VCaP (cell line): Measurements from ENCODE around the gene TENT4A.
"Not testable (repeated sequence)": the region's sequence is repeated elsewhere in the genome, so short reads cannot be mapped to it uniquely, and the experiment has no call there.

ENCODE experiments used
- H3K27ac ChIP-seq: fragments of 450-650 bp; 2 replicates; pipeline ENCODE4 v1.5.1; 2017
- TF ChIP-seq, protein P1 (sequence below): fragments of 450-650 bp; conservative IDR thresholded peaks from 2 replicates; pipeline ENCODE4 v1.5.1; 2017; ENCODE audit warnings: mild to moderate bottlenecking, moderate library complexity

The TENT4A gene

DNA sequence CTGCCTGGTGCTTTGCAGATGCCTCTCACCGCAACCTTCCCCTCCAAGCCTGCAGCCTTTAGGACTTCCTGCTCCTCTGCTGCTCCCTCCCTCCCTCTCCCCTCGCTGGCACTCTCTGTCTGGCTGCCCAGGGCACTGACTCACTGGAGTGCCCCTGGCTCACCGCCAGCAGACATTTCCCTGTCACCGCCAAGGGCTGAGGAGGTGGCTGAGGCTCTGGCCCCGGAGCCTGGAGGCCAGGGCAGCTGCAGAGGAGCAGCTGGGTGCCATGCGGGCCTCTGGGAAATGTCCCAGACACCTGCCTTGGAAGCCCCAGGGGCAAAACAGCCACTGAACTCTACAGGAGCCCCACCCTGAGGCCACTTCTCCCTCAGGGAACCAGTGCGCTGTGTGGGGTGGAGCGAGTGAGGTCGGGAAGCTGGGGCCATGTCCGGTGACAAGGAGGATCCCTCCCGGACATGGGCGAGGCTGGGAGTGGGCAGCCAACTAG, 53.4 kb downstream of the TENT4A start:
- TF ChIP-seq, protein P1, sequence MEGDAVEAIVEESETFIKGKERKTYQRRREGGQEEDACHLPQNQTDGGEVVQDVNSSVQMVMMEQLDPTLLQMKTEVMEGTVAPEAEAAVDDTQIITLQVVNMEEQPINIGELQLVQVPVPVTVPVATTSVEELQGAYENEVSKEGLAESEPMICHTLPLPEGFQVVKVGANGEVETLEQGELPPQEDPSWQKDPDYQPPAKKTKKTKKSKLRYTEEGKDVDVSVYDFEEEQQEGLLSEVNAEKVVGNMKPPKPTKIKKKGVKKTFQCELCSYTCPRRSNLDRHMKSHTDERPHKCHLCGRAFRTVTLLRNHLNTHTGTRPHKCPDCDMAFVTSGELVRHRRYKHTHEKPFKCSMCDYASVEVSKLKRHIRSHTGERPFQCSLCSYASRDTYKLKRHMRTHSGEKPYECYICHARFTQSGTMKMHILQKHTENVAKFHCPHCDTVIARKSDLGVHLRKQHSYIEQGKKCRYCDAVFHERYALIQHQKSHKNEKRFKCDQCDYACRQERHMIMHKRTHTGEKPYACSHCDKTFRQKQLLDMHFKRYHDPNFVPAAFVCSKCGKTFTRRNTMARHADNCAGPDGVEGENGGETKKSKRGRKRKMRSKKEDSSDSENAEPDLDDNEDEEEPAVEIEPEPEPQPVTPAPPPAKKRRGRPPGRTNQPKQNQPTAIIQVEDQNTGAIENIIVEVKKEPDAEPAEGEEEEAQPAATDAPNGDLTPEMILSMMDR: no peak
- peak overlapping the region; percentile 82 for H3K27ac ChIP-seq

DNA sequence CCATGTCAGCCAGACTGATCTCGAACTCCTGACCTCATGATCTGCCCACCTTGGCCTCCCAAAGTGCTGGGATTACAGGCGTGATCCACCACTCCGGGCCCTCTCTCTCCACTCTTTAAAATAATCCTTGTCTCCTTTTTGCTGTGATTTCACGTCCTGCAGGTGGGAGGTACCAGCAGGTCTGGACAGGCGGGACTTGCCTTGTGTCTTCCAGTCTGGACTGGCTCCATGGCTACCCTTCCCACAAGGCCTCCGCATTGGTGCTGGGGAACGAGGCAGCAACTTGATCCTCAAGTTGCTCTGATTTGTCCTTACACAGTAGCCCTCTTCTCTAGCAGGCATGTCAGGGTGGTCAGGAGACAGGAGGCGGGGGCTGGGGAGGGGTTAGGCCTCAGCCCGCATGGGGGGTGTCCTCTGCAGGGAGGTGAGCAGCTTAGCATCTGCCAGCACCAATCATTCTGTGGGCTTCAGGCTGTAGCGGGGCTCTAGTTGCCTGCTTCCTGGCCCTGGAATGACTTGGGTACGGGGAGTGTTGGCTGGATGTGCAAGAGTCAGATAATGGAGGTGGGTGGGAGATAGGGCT, 54.3 kb downstream of the TENT4A start:
- TF ChIP-seq, protein P1: no peak
- H3K27ac ChIP-seq: peak overlapping the region; percentile 82

DNA sequence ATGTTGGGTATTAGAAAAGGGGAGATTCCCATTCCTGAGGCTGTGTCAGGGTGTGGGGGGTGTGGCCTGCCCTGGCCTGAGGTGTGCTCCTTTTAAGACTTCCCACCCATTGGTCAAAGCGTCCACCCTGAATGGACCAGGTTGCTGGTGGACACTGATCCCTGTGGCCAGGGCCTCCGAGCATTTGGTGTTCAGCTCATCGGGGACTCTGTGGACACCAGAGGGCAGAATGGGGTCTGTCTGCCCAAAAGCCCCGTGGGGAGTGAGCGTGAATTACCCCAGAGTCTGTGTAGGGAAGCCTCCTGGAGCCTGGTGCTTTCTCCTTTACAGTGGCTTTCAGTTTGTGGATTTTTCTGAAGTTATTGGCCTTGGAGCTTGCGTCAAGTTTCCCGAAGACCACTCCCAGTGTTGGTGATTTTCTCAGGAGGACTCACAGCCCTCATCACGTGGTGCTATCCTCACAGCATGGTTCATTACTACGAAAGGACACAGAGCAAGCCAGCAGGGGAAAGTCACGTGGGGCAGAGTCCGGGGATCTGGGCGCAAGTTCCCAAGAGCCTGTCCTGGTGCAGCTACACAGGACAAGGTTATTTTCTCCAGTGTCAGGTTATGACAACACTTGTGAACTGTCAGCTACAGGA, 55.5 kb downstream of the TENT4A start:
- H3K27ac ChIP-seq: no peak overlapping the region
- TF ChIP-seq, protein P1: no peak

DNA sequence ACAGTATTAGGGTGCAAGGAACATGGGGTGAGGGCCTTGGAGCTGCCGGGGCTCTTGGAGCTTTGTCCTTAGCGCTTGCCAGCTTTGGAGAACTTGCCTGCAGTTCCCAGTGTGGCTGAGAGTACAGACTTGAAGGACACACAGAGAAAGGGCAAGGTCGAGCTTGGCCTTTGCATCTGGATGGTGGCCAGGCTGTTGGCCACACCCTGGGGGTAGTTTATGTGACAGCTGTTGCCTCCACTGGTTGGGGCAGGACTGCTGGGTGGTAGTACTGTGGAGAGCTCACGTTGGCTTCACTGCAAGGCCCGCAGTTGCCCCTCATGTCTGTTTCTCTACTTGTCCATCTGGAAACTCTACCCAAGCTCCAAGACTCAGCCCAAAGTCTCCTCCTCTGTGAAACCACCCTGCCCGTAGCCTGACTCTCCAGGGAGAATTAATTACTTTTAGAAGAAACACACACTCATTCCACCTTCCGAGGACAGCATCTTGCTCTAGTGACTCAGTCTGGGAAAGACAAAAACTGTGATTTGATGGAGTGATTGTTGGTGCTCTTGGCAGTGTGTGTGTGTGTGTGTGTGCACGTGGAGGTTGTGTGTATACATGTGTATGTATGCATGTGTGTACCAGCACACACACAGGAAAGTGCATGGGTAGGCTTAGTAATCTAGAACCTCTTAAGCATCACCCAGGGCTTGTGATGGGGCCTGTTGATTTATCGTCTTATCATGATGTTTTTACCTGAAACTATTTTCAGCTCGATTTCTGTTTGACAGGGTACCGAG, 57.8 kb downstream of the TENT4A start:
- TF ChIP-seq, protein P1: no peak
- H3K27ac ChIP-seq: no peak overlapping the region

DNA sequence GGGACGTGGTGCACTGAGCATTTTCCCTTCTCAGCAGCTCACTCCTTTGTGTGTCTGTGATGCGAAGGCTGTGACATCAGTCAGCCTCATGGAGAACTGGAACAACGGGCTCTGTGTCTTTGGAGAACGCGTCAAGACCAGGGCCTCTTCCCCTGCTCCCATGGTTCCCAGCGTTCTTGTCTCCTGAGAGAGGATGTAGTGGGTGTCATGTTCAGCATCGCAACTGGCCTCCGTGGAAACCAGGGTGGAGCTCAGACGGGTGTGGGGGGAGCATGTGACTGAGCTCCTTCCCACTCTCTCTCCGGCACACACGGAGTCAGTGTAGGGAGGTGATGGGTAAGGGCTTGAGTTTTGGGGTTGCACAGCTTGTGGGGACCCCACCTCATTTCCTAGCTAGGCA, 59.7 kb downstream of the TENT4A start:
- no peak overlapping the region for H3K27ac ChIP-seq
- TF ChIP-seq, protein P1: no peak

DNA sequence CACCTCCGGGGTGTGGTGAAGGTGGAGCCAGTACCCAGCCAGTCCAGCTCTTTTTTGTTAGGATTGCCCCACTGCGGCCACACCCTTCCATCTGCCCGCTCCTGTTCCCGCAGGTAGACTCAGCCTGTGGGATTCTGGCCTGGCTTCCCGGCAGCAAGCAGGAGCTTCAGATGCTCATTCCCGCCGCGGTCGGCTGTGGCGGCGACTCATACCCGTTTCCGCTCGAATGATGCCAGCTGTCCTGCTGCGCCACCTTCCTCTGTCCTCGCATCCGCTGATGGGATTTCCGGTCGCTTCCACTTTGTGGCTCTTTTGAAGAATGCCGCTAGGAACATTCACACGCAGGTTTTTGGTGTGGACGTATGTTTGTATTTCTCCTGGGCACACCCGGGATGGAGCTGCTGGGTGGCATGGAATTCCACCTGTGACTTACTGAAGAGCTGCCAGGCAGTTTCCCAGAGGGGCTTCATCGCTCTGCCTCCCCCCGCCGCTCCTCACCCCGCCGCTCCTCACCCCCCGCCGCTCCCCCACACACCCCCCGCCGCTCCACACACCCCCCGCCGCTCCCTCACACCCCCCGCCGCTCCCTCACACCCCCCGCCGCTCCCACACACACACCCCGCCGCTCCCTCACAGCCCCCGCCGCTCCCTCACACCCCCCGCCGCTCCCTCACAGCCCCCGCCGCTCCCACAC, 60.3 kb downstream of the TENT4A start:
- TF ChIP-seq, protein P1: no peak
- no peak overlapping the region for H3K27ac ChIP-seq

DNA sequence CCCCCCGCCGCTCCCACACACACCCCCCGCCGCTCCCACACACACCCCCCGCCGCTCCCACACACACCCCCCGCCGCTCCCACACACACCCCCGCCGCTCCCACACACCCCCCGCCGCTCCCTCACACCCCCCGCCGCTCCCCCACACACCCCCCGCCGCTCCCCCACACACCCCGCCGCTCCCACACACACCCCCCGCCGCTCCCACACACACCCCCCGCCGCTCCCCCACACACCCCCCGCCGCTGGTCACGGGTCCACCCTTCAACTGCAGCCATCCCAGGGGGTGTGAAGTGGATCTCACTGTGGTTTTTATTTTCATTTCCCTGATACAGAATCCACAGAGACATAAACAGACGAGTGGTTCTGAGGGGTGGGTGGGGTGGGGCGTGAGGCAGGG, 61.0 kb downstream of the TENT4A start:
- not testable (repeated sequence) for H3K27ac ChIP-seq
